Globus pallidus (tissue), 1 donor: ENCODE data around the gene MAOB.
"Not testable (repeated sequence)": the region's sequence is repeated elsewhere in the genome, so short reads cannot be mapped to it uniquely, and the experiment has no call there.

Source experiments
- DNase-seq: peaks from one replicate; pipeline ENCODE4 v3.0.0-alpha.2; 2015; ENCODE audit warnings: low spot score

The MAOB gene

DNA sequence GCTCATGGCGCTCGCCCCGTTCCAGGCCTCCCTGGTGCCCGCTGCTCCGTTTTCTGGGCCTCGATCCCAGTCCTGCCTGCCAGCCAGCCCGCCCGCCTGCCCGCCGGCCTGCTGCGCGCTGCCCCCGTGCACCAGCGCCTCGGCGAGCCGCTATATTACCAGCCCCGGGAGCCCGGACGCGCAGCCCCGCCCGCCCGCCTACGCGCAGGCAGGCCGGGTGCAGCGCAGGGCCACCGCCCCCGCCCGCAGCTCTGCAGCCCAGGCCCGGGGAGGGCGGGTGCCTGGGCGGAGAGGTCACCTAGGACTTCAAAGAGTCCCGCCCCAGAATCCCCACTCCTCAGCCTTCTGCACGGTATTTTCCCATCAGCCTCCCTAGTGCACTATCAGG lies at the start of gene MAOB:
Gene MAOB, minus strand, starts transcription at position 157 of the 388 bp plus-strand sequence. Its CDS starts 151 bp downstream, at position 6.
- no peak for DNase-seq

- not testable (repeated sequence) for DNase-seq
These were observed 39.8 kb upstream of the MAOB start for GRCh38 chrX:43922032-43922431.

DNA sequence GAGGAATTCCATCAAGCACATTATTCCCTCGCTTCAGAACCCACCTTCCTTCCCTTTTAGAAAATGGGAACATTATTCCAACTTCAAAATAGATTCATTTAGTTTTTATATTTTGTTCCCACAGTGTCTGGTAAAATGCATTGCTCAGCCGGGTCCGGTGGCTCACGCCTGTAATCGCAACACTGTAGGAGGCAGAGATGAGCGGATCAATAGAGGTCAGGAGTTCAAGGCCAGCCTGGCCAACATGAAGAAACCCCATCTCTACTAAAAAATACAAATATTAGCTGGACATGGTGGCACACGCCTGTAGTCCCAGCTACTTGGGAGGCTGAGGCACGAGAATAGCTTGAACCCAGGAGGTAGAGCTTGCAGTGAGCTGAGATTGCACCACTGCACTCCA lies 28.5 kb upstream of the MAOB start:
- not testable (repeated sequence) for DNase-seq

DNA sequence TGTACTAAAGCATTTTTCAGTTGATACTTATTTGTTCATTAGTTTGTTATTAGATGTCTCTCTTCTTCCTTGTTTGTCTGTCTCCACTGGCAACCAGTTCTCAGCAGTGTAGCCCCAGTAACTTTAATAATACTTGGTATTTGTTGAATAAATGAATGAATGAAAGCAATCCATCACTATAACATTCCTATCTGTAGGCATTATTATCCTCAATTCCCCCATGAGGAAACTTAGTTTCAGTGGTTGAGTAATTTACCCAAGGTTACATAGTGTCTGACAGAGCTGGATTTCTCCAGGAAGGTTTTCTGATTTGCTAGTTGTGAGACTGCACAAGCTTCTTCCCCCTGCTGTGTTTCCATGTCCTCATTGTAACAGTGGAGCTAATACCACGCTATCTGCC lies 27.8 kb upstream of the MAOB start:
- no peak for DNase-seq

DNA sequence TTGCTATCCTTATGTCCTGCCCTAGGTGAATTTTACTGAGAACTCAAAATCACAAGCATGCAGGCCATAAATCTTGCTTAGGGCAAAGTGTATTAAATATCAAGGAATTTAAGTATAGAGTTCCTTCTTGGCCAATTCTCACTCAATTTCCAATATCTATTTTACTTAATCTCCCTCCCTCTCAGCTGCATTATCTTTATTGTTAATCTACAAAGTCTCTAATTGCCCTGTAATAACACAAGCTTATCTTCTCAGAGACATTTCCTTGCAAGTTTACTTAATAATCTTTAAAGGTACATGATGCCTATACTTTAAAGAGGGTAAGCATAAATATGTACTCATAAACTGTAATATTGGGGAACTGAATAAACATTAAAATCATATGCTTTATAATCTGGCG lies 26.9 kb upstream of the MAOB start:
- no peak for DNase-seq

GRCh38 chrX:43899878-43900815 lies 17.9 kb upstream of the MAOB start:
- no peak for DNase-seq

- DNase-seq: no peak
These were observed 16.3 kb upstream of the MAOB start for GRCh38 chrX:43898406-43899035.

GRCh38 chrX:43897290-43897689 lies 15.0 kb upstream of the MAOB start:
- no peak for DNase-seq

GRCh38 chrX:43892336-43892870 lies 10.2 kb upstream of the MAOB start:
- no peak for DNase-seq

- no peak for DNase-seq
These were observed 3.4 kb upstream of the MAOB start for GRCh38 chrX:43885617-43886016.

GRCh38 chrX:43881410-43882293 lies 598 bp downstream of the MAOB start:
- no peak for DNase-seq

GRCh38 chrX:43880425-43880824 lies 1.8 kb downstream of the MAOB start:
- DNase-seq: no peak

- DNase-seq: no peak
These were observed 3.2 kb downstream of the MAOB start for GRCh38 chrX:43878906-43879526.

DNA sequence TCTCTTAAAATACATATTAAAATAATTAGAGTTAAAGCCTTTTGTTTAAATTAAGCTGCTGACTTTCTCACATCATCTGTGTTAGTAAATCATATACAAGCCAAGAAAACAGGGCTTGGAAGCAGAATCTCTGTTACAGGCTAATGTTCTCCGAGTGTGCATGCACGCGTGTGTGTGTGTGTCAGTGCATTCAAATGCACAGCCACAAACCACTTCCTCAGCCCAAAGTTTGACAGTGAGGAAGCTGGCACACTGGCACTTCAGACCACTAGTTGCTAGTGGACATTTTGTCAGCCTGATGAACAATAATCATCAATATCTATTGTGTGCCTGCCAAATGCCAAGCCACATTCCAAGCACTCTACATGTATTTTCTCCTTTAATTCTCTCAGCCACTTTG lies 5.6 kb downstream of the MAOB start:
- DNase-seq: no peak

DNA sequence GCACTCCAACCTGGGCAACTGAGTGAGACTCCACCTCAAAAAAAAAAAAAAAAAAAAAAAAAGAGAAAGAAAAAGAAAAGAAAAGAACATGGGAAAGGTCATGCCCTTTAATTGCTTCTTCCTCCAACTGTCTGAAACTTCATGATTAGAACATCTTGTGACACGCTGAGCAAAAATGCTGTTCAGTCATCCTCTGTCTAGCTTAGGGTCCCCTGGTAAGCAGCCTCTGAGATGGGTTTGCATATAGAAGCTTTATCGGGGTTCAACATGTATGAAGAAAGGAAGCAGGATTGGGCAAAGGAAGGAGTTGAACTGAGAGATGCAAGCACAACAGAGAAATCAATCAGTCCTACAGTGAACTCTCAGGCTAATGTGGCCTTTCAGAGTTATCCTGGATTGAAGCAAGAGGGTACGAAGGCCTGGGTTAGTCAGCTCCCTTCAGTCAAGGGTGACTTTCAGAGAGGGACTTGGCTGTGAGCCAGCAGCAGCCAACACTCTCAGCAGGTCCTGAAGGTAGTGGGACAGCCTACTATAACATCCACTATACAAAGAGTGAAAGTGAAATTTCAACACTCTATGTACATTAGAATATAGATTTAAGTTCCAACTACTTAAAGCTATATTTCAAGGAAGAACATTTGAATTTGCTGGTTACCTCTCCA lies 11.4 kb downstream of the MAOB start:
- DNase-seq: no peak

GRCh38 chrX:43870011-43870410 lies 12.2 kb downstream of the MAOB start:
- DNase-seq: no peak

DNA sequence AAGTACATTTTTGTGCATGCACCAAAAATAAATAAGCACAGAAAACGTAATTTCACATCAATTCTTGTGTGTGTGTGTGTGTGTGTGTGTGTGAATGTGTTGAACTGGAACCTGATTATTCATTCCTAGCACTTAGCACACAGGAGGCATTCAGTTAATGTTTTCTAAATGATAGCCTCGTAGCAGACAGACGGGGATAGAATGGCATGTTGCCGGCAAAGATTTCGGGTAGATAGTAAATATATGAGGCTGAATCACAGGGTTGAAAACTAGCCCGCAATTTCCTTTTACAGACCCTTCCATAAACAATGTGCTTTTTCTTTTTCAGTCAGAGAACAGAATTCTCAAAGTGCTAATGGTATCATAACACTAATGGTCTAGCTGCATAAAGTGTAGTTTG lies 13.5 kb downstream of the MAOB start:
- DNase-seq: no peak

DNA sequence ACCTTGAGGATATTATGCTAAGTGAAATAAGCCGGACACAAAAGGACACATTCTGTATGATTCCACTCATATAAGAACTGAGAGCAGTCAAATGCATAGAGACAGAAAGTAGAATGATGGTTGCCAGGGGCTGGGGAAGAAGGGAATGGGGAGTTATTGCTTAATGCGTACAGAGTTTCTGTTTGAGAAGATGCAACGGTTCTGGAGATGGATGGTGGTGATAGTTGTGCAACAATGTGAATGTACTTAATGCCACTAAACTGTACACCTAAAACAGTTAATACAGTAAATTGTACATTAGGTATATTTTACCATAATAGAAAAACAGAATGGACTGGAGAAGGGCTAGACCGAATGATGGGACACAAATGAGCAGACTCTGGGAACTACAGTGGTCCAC lies 15.8 kb downstream of the MAOB start:
- no peak for DNase-seq

GRCh38 chrX:43865791-43866190 lies 16.5 kb downstream of the MAOB start:
- DNase-seq: no peak

GRCh38 chrX:43862434-43862833 lies 19.8 kb downstream of the MAOB start:
- DNase-seq: no peak

- no peak for DNase-seq
These were observed 20.5 kb downstream of the MAOB start for GRCh38 chrX:43861750-43862149.
